Eye (tissue), 1 donor: Measurements from ENCODE around the gene CENPO.

Source experiments
- DNase-seq: peaks from one replicate; pipeline ENCODE4 v3.0.0-alpha.2; 2015

Gene CENPO

DNA sequence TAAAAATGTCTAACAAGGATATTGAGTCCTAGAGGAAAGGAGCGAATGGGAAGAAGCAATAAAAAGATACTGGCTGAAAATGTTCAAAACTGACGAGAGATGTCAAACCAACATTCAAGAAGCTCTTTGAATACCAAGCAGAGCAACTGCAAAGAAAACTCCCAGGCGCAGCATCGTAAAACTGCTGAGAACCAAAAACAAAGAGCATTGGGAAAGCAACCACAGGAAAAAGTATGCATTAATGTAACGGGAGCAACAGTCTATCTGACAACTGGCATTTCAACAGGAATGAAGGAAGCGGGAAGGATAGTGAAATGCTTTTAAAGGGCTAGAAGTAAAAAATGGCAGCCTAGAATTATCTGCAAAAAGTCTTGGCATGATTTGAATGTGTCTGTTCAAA lies 73.7 kb downstream of the CENPO start:
- no peak for DNase-seq

DNA sequence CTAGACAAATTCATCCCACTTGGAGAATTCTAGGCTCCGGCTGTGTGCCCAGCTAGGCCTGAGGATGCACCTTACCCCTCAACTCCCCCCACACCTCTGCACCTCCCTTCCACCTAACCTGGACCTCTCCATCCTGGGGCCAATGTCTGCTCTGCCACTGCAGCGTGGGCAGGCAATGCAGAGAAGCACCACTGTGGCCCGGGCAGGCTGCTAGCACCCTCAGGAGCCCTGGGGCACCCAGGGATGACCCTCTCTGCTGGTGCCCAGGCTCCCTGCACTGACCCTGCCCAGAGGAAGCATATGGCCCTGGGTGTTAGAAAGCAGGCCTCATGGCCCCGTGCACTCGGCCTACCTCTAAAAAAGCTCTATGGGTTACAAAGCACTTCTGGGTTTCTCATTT lies 77.2 kb downstream of the CENPO start:
- DNase-seq, result no peak

DNA sequence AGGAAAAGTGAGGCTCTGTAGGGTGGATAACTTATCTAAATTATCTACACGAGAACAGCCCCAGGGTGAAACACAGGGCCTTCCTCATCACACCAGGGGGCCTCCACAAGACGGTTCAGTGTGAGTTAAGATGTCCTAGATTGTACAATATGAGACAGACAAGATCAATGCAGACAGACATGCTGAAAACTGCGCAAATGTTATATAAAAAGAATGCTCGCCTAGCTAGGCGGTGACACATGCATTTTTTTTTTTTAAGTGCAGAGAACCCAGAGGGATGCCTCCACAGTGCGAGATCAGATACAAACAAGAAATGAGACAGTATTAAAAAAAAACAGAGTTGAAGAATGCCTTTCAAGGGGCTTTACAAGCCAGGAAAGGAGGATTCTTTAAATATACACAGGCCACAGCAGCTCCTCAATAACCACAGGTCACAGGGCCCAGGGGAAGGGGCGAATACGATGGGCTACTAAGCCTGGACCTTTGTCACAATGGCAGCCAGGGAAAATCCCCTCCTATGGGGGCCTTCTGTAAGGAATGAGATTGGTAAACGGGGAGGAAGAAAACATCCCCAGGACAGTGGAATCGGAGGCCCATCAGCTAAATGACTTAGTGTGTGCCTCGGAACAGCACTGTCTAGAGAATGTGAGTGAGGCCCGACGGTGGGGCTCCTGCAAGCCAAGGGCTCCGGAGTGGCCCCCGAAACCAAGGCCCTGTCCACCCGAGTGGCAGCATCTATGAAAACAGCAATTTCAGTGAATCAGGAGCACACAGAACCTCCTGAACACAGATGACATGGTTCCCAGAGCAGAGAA lies 77.9 kb downstream of the CENPO start:
- DNase-seq, result no peak

DNA sequence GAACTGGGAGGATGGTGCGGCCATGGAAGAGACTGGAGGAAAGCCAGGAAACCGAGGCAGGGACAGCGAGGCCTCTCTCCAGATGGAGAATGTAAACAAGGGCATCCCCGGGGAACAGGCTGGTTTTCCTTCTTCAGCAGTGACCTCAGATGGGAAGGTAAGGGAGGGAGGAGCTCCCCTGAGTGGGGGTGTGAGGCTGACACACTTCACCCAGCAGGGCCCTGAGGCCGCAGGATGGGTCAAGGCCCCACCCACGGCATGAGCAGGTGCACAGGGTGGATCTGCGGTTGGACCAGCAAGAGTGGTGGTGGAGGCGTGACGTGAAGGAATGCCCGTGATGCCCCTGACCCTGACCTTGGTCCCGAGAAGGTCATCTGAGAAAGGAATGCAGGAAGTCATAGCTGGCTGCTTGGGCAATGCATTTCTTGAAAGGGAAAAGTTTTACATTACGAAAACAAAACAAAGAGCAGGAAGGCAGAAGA lies 78.7 kb downstream of the CENPO start:
- DNase-seq, result peak; percentile 16
